ENCODE measurements around the gene GRK2. TPM values are rescaled to one million over a fixed set of nuclear protein-coding genes. Genes with fewer than 3 reads are reported as not detected.

Gene GRK2
- total RNA-seq, 1 experiment from 2014 or later = 56.3 TPM

DNA sequence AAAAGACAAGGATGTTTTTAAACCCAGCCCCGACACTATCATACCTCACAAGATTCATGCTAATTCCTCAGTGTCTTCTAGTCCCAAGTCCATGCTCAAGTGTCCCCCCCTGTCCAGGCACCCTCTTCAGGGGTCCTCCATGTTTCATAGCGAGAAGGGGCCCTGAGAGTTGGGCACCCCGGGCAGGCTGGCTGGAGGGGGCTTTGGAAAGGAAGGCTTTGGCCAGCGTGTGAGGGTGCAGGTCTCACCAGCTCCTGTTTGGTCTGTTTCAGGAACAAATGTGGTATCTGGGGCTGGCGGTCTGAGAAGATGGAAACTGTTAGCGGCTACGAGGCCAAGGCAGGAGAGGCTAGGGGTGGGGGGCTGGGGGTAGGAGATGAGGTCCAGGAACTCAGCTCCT, 32.5 kb downstream of the GRK2 start:
- no peak overlapping the region for H2BK20ac ChIP-seq (ENCODE audit: low read depth, low read length, poor library complexity, severe bottlenecking)
- no peak overlapping the region for H4K5ac ChIP-seq (ENCODE audit: insufficient read length, low read depth, low read length)
- no peaks in the 10 kb centered on the region for H3K4me1 ChIP-seq (ENCODE audit: insufficient read depth, low read length)
- no CpG with 5 or more reads among the region's 7 CpGs for WGBS (ENCODE audit: extremely low coverage, insufficient read length, low lambda C conversion rate)
- no peak overlapping the region for H3K27ac ChIP-seq (ENCODE audit: insufficient read length, low read depth, low read length)
- H3K4me2 ChIP-seq (ENCODE audit: insufficient read depth, insufficient read length, low read length) = no peak overlapping the region
- Mint-ChIP-seq H3K36me3 (ENCODE audit: insufficient read depth in 1 of 3, low read depth in 3 of 3) (peaks cover 26 to 53% (median 44%) of the 10 kb centered on the region in 3 experiments), H3K27me3 (ENCODE audit: low read depth) (no peaks in the 10 kb centered on the region), H3K27ac (no peak overlapping the region), H3K4me3 (no peak overlapping the region), H3K4me1 (peaks cover 7 to 9% of the 10 kb centered on the region in 2 experiments; a peak in 3 of 4 replicates), H3K9me3 (peaks cover 16 to 21% of the 10 kb centered on the region in 2 experiments; a peak in 4 of 5 replicates)
- no peak overlapping the region for H2BK120ac ChIP-seq (ENCODE audit: low read depth, low read length, poor library complexity, severe bottlenecking)
- no peaks in the 10 kb centered on the region for H4K20me1 ChIP-seq (ENCODE audit: control insufficient read depth, insufficient read depth, insufficient read length)
- H3K18ac ChIP-seq (ENCODE audit: insufficient read length, low read depth, low read length) = no peak overlapping the region
- H2BK12ac ChIP-seq (ENCODE audit: insufficient read length, low read depth, low read length) = no peak overlapping the region
- H3K56ac ChIP-seq (ENCODE audit: insufficient read length, low read depth, low read length) = no peak overlapping the region
- no peak overlapping the region for H4K8ac ChIP-seq (replicated peaks; ENCODE audit: insufficient read length, low read depth, low read length)
- no peak overlapping the region for H3K23ac ChIP-seq (ENCODE audit: insufficient read length, low read depth, low read length)
- H3K79me2 ChIP-seq (ENCODE audit: insufficient read depth, low read length) = no peaks in the 10 kb centered on the region
- H2BK5ac ChIP-seq (ENCODE audit: insufficient read length, low read length) = no peak overlapping the region
- no peak for TF ChIP-seq CTCF (conservative IDR thresholded peaks at IDR 0.05)
- no peaks in the 10 kb centered on the region for H3K79me1 ChIP-seq (ENCODE audit: insufficient read depth, low read depth, low read length, poor library complexity, severe bottlenecking)
- H2AFZ ChIP-seq (ENCODE audit: low read length) = no peak overlapping the region
- H3K9me3 ChIP-seq (ENCODE audit: control insufficient read depth, low read depth, low read length) = no peaks in the 10 kb centered on the region
- no peak overlapping the region for H3K14ac ChIP-seq (ENCODE audit: insufficient read depth, low read length)
- H3K23me2 ChIP-seq (ENCODE audit: insufficient read length, low read depth, low read length, poor library complexity, severe bottlenecking) = peaks cover 8% of the 10 kb centered on the region
- H3T11ph ChIP-seq (ENCODE audit: low read length) = no peak overlapping the region
- no peak overlapping the region for H3K4ac ChIP-seq (ENCODE audit: low read depth, low read length)
- DNase-seq = no peak
- H3K27me3 ChIP-seq (ENCODE audit: insufficient read depth, low read length) = no peaks in the 10 kb centered on the region
- H3K9ac ChIP-seq (ENCODE audit: extremely low read depth, insufficient read length, low read length) = no peak overlapping the region
- H2AK5ac ChIP-seq (ENCODE audit: insufficient read length, low read length) = no peak overlapping the region
- no peak overlapping the region for H2BK15ac ChIP-seq (ENCODE audit: low read depth, low read length)
- H4K91ac ChIP-seq (ENCODE audit: insufficient read length, low read depth, low read length) = no peak overlapping the region

Data from H9 (cell line).